ENCODE data around the gene TAS2R14.

TAS2R14 gene

GRCh38 chr12:10943167-10943566, 4.1 kb upstream of the TAS2R14 start:
- H3K9me3 ChIP-seq (ENCODE audit: insufficient read depth, low read length) = no peaks in the 10 kb centered on the region
- H3K27ac ChIP-seq (ENCODE audit: low read depth, low read length) = no peak overlapping the region
- H3K9ac ChIP-seq (ENCODE audit: low read length) = no peak overlapping the region
- H3K36me3 ChIP-seq (ENCODE audit: low read length) = no peaks in the 10 kb centered on the region
- TF ChIP-seq EZH2phosphoT487 (conservative IDR thresholded peaks at IDR 0.05; ENCODE audit: low read length) (no peak), CTCF (IDR thresholded peaks at IDR 0.05; ENCODE audit: insufficient read depth, low read length, poor library complexity, severe bottlenecking) (no peak)
- H3F3A ChIP-seq (ENCODE audit: insufficient read depth) = no peaks in the 10 kb centered on the region
- no peak overlapping the region for H3K4me3 ChIP-seq (ENCODE audit: insufficient read depth, low read length, poor library complexity, severe bottlenecking)
- no peak overlapping the region for H2AFZ ChIP-seq (ENCODE audit: low read depth, low read length, severe bottlenecking)
- no peaks in the 10 kb centered on the region for H3K9me2 ChIP-seq (replicated peaks; ENCODE audit: insufficient read depth, low read length)
- H3K27me3 ChIP-seq (ENCODE audit: low read length) = no peaks in the 10 kb centered on the region
- H3K79me2 ChIP-seq (ENCODE audit: insufficient read depth, low read length) = no peaks in the 10 kb centered on the region
- H4K20me1 ChIP-seq (ENCODE audit: low read depth, low read length) = no peaks in the 10 kb centered on the region
- H3K4me2 ChIP-seq (ENCODE audit: low read depth, low read length, poor library complexity, severe bottlenecking) = no peak overlapping the region

- H3K9me2 ChIP-seq (replicated peaks; ENCODE audit: insufficient read depth, low read length) = no peaks in the 10 kb centered on the region
- no peaks in the 10 kb centered on the region for H3K79me2 ChIP-seq (ENCODE audit: insufficient read depth, low read length)
- H3K27me3 ChIP-seq (ENCODE audit: low read length) = no peaks in the 10 kb centered on the region
- TF ChIP-seq CTCF (IDR thresholded peaks at IDR 0.05; ENCODE audit: insufficient read depth, low read length, poor library complexity, severe bottlenecking) = no peak
- TF ChIP-seq EZH2phosphoT487 (conservative IDR thresholded peaks at IDR 0.05; ENCODE audit: low read length) = no peak
- H3F3A ChIP-seq (ENCODE audit: insufficient read depth) = no peaks in the 10 kb centered on the region
- H4K20me1 ChIP-seq (ENCODE audit: low read depth, low read length) = no peaks in the 10 kb centered on the region
- H3K4me3 ChIP-seq (ENCODE audit: insufficient read depth, low read length, poor library complexity, severe bottlenecking) = no peak overlapping the region
- no peak overlapping the region for H3K27ac ChIP-seq (ENCODE audit: low read depth, low read length)
- H2AFZ ChIP-seq (ENCODE audit: low read depth, low read length, severe bottlenecking) = no peak overlapping the region
- no peak overlapping the region for H3K9ac ChIP-seq (ENCODE audit: low read length)
- no peak overlapping the region for H3K4me2 ChIP-seq (ENCODE audit: low read depth, low read length, poor library complexity, severe bottlenecking)
- H3K36me3 ChIP-seq (ENCODE audit: low read length) = no peaks in the 10 kb centered on the region
- no peaks in the 10 kb centered on the region for H3K9me3 ChIP-seq (ENCODE audit: insufficient read depth, low read length)
Measured at GRCh38 chr12:10941916-10942607, 3.0 kb upstream of the TAS2R14 start.

GRCh38 chr12:10941369-10941768, 2.3 kb upstream of the TAS2R14 start:
- Histone ChIP-seq H3K27ac (ENCODE audit: low read depth, low read length) (no peak overlapping the region), H3F3A (ENCODE audit: insufficient read depth) (no peaks in the 10 kb centered on the region), H4K20me1 (ENCODE audit: low read depth, low read length) (no peaks in the 10 kb centered on the region), H3K27me3 (ENCODE audit: low read length) (no peaks in the 10 kb centered on the region), H3K4me3 (ENCODE audit: insufficient read depth, low read length, poor library complexity, severe bottlenecking) (no peak overlapping the region), H3K9me3 (ENCODE audit: insufficient read depth, low read length) (no peaks in the 10 kb centered on the region), H3K9ac (ENCODE audit: low read length) (no peak overlapping the region), H2AFZ (ENCODE audit: low read depth, low read length, severe bottlenecking) (no peak overlapping the region), H3K79me2 (ENCODE audit: insufficient read depth, low read length) (no peaks in the 10 kb centered on the region), H3K9me2 (replicated peaks; ENCODE audit: insufficient read depth, low read length) (no peaks in the 10 kb centered on the region), H3K4me2 (ENCODE audit: low read depth, low read length, poor library complexity, severe bottlenecking) (no peak overlapping the region), H3K36me3 (ENCODE audit: low read length) (no peaks in the 10 kb centered on the region)
- TF ChIP-seq CTCF (IDR thresholded peaks at IDR 0.05; ENCODE audit: insufficient read depth, low read length, poor library complexity, severe bottlenecking) = no peak
- TF ChIP-seq EZH2phosphoT487 (conservative IDR thresholded peaks at IDR 0.05; ENCODE audit: low read length) = no peak

All from SU-DHL-6 (cell line).